ACC112 (cell line): ENCODE results near the gene DAB2IP.

Source experiments
- H2AFZ ChIP-seq: fragments of 200-600 bp; sonication (generic); one replicate; pipeline ENCODE4 v1.6.0; 2017; ENCODE audit warnings: antibody characterized with exemption, low read length; ENCODE audit not compliant: unreplicated experiment
- H3K27ac ChIP-seq: fragments of 200-600 bp; sonication (generic); 2 replicates; pipeline ENCODE4 v1.5.1; 2014; ENCODE audit warnings: low read depth, mild to moderate bottlenecking, antibody characterized with exemption, low read length, moderate library complexity
- H3K27me3 ChIP-seq: fragments of 200-600 bp; sonication (generic); 2 replicates; pipeline ENCODE4 v1.6.1; 2014; ENCODE audit warnings: mild to moderate bottlenecking, antibody characterized with exemption, low read length, moderate library complexity, mixed read lengths; ENCODE audit not compliant: insufficient read depth
- H3K36me3 ChIP-seq: fragments of 200-600 bp; sonication (generic); 2 replicates; pipeline ENCODE4 v1.6.1; 2016; ENCODE audit warnings: mild to moderate bottlenecking, antibody characterized with exemption, low read length, moderate library complexity, mixed read lengths; ENCODE audit not compliant: insufficient read depth
- H3K4me1 ChIP-seq: fragments of 200-600 bp; sonication (generic); one replicate; pipeline ENCODE4 v1.6.1; 2016; ENCODE audit warnings: low read length, mixed read lengths; ENCODE audit not compliant: insufficient read depth, unreplicated experiment, control insufficient read depth
- H3K4me3 ChIP-seq: fragments of 200-600 bp; sonication (generic); 2 replicates; pipeline ENCODE4 v1.5.1; 2014; ENCODE audit warnings: mild to moderate bottlenecking, low read depth, low read length
- H3K79me2 ChIP-seq: fragments of 200-600 bp; sonication (generic); one replicate; pipeline ENCODE4 v1.6.0; 2016; ENCODE audit warnings: low read length; ENCODE audit not compliant: control insufficient read depth, unreplicated experiment, insufficient read depth

DAB2IP gene

DNA sequence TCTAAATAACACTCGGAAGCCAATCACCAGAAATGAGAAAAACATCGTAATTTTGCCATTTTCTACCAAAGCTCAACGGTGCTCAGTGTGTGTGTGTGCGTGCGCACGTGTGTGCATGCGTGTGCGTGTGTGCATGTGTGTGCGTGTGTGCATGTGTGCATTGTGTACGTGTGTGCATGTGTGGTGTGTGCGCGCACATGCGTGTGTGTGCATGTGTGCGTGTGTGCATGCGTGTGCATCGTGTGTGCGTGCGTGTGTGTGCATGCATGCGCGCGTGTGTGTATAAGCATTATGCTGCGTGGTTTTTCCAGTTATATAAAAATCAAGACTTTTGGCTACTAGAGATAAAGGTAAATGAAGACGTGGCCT is 165.0 kb downstream of the DAB2IP start:
- Histone ChIP-seq H3K4me3 (no peak overlapping the region), H2AFZ (no peak overlapping the region), H3K4me1 (peaks cover 7% of the 10 kb centered on the region), H3K79me2 (no peaks in the 10 kb centered on the region), H3K27ac (no peak overlapping the region), H3K27me3 (no peaks in the 10 kb centered on the region), H3K36me3 (no peaks in the 10 kb centered on the region)

DNA sequence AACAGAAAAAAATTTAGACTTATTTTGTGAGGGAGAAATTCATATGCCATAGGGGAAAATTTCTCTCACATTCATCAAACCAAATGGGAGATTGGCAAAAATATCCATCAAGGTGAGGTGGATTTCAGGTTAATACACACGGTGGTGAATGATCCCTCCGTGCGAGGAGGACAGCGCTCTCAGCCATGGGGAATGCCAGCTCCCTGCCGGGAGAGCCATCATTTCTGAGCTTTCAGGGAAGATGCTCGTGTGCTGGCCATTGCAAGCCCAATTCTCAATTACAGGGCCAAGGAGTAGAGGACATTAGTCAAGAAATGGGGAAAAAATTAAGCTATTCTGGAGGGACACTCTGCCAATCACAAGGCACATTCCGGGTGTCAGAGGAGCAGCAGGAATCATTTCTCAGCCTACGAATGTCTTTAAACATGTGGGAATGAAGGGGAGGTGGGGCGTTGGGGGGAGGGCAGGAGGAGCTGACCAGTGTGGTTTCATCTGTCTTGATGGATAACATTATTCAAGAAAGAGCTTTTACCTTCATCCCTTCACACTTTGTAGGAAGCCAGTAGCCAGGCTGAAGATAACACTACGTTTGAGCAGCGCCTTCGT is 165.5 kb downstream of the DAB2IP start:
- Histone ChIP-seq H3K4me3 (no peak overlapping the region), H3K36me3 (no peaks in the 10 kb centered on the region), H3K27me3 (no peaks in the 10 kb centered on the region), H3K79me2 (no peaks in the 10 kb centered on the region), H2AFZ (no peak overlapping the region), H3K4me1 (peaks cover 7% of the 10 kb centered on the region), H3K27ac (no peak overlapping the region)

DNA sequence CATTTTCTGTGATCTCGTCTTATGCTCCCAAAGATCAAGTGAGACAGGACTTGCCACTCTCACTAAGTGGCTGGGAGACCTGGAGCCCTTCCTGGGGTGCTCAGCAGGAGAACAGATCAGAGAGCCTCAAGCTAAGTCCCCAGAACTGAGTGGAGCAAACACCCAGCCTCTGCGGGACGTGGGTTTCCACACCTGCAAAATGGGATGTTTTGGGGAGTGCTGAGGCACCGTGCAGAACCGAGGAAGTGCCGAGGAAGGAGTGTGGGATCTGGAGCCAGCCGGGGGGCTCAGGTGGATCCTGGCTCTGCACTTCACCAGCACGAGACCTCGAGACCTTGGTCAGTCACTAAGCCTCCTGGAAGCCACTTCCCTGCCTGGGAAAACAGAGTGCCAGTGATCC is 166.0 kb downstream of the DAB2IP start:
- Histone ChIP-seq H3K4me3 (no peak overlapping the region), H2AFZ (no peak overlapping the region), H3K36me3 (no peaks in the 10 kb centered on the region), H3K27ac (no peak overlapping the region), H3K4me1 (peaks cover 7% of the 10 kb centered on the region), H3K79me2 (no peaks in the 10 kb centered on the region), H3K27me3 (no peaks in the 10 kb centered on the region)

DNA sequence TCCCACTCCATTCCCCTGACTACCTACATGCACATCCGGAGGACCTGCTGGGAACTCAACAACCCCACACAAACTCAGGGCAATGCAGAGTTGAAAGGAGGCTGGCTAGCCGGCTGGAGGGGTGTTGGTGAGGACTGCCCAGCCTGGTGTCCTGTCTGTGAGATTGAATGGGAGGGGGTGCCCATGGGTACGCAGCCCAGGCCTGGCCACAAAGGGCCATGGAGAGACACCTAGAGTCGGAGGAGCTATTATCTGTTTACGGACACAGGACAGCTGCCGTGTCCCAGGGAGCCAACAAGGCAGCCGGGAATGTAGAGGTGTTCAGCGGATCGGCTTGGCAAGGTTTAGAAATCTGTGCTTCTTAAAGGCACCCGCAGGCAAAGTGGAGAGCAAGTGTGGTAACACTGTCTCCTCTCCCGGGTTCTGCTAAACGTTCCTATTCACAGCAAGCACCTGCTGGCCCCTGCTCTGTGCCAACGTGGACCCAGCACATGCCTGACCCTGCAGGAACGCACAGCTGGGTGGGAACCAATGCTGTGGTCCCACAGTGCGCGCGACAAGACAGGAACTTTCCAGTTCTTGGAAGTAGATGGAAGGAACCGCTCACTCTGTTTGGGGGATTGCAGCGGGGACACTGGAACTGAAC is 166.7 kb downstream of the DAB2IP start:
- Histone ChIP-seq H3K4me1 (peaks cover 7% of the 10 kb centered on the region), H3K27ac (no peak overlapping the region), H2AFZ (no peak overlapping the region), H3K4me3 (no peak overlapping the region), H3K36me3 (no peaks in the 10 kb centered on the region), H3K27me3 (no peaks in the 10 kb centered on the region), H3K79me2 (no peaks in the 10 kb centered on the region)

DNA sequence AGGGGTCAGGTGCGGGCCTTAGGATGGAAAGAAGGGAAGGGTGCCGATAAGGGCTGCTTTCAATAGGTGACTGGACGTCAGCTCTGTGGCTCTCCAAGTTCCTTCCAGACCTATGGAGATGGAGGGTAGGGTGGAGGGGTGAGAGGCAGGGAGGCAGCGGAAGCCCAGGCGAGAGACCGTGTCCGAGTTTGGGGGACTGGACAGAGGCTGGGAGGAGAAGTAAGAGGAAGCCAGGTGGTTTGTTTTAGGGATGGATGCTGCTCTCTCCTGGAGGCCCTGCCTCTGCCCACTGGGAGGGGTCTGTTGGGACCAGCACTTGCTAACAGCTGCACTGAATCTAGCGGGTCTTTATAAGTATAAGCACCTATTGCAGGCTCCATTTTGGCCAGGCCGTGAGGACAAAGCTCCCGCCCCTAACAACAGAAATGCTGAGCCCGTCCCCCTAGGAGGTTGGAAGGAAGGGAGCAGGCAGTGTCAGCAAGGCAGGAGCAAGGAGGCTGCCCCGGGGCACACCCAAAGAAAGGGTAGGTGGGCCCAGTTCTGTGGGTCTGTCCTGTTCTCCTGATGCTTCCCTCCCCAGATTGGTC is 167.5 kb downstream of the DAB2IP start:
- H3K4me3 ChIP-seq: no peak overlapping the region; the same call in 1 of the 2 replicates
- no peaks in the 10 kb centered on the region for H3K79me2 ChIP-seq
- no peaks in the 10 kb centered on the region for H3K27me3 ChIP-seq
- peaks cover 7% of the 10 kb centered on the region for H3K4me1 ChIP-seq
- no peak overlapping the region for H2AFZ ChIP-seq
- no peak overlapping the region for H3K27ac ChIP-seq
- H3K36me3 ChIP-seq: no peaks in the 10 kb centered on the region

DNA sequence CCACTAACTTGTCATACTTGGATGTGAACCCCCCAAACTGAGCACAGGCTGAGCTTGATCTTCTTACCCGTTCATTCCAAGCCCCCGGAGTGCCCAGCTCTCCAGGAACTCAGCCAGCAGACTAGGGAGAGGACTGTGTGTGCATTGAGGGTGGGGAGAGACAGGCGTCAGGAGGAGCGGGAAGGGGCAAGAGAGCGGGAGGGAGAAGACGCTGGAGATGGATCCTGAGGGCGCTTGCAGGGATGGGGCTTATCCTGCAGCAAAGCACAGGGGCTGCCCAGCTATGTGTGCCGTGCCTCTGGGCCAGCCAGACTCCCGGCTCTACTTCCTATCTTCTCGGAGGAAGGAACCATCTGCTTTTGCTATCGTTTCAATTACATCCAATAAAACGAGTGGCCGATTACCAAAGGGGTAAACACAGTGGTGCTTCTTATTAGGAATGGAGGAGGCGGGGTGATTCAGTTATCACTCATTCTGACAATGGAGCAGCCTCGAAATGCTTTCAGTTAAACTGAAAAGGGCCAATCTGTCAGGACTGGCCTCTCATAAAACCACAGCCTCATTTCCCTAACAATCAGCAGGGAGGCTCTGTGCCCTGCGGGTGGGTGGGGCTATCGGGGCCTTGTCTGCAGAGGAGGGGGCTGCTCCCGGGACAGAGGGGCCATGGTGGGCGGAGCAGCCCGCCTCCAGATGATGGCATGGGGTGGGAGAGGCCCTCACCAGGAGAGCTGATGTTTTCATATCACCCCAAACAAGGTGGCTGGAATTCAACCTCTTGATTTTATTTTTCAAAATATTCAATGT is 168.2 kb downstream of the DAB2IP start:
- Histone ChIP-seq H3K27me3 (no peaks in the 10 kb centered on the region), H3K4me1 (peaks cover 7% of the 10 kb centered on the region), H2AFZ (peak overlapping the region; percentile 62), H3K4me3 (peak overlapping the region; percentile 62), H3K36me3 (no peaks in the 10 kb centered on the region), H3K27ac (no peak overlapping the region), H3K79me2 (no peaks in the 10 kb centered on the region)

DNA sequence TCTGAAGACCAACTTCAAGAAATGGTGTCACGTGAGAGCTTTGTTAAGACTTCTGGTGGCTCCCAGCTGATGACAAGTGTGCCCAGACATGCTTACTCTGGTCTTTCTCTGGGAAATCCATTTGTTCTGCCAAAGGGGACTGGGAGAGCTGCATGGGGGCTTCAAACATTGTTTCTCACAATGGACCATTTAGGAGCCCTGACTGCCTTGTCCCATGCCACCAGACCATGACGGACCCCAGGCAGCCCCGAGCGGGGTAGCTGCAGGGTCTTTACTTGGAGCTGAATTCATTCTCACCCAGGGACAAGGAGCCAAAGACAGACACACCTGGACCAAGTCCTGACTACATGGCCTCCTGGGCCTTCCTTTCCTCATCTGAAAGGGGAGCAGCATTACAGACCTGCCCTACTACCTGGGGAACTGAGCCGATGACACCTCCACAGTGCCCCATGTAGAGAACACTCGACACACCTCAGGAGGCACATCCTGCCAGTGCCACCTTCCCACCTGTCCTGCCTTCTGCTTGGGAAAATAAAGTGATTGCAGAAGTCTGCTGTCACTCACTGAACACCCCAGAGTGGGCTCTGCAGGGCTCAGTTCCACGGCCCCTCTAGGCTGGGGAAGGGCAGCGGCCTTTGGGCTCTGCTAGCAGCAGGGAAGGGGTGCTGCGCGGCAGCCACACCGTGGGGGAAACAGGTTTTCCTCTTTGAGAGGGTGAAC is 169.0 kb downstream of the DAB2IP start:
- Histone ChIP-seq H3K79me2 (no peaks in the 10 kb centered on the region), H3K4me3 (no peak overlapping the region), H2AFZ (no peak overlapping the region), H3K27ac (no peak overlapping the region), H3K4me1 (peaks cover 7% of the 10 kb centered on the region), H3K27me3 (no peaks in the 10 kb centered on the region), H3K36me3 (no peaks in the 10 kb centered on the region)

DNA sequence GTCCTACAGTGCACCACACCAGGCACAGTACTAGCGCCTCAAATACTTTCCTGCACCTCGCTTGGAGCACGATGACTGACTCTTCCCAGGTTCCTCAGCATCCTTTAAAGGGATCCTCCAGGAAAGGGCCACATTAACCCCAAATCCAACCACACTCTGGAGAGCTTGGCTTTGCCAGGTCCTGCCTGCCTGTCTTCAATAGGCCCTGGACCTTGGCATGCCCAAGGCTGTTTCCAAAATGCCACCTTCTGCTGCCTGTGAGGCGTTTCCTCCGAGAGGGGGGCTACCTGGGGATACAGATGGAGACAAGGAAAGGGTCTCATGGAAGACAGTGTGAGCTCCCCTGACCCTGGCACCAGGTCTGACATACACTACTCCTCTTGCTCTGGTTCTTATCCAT is 169.9 kb downstream of the DAB2IP start:
- peaks cover 7% of the 10 kb centered on the region for H3K4me1 ChIP-seq
- no peak overlapping the region for H3K4me3 ChIP-seq
- no peak overlapping the region for H2AFZ ChIP-seq
- no peaks in the 10 kb centered on the region for H3K79me2 ChIP-seq
- H3K27ac ChIP-seq: no peak overlapping the region
- H3K36me3 ChIP-seq: no peaks in the 10 kb centered on the region
- H3K27me3 ChIP-seq: no peaks in the 10 kb centered on the region

DNA sequence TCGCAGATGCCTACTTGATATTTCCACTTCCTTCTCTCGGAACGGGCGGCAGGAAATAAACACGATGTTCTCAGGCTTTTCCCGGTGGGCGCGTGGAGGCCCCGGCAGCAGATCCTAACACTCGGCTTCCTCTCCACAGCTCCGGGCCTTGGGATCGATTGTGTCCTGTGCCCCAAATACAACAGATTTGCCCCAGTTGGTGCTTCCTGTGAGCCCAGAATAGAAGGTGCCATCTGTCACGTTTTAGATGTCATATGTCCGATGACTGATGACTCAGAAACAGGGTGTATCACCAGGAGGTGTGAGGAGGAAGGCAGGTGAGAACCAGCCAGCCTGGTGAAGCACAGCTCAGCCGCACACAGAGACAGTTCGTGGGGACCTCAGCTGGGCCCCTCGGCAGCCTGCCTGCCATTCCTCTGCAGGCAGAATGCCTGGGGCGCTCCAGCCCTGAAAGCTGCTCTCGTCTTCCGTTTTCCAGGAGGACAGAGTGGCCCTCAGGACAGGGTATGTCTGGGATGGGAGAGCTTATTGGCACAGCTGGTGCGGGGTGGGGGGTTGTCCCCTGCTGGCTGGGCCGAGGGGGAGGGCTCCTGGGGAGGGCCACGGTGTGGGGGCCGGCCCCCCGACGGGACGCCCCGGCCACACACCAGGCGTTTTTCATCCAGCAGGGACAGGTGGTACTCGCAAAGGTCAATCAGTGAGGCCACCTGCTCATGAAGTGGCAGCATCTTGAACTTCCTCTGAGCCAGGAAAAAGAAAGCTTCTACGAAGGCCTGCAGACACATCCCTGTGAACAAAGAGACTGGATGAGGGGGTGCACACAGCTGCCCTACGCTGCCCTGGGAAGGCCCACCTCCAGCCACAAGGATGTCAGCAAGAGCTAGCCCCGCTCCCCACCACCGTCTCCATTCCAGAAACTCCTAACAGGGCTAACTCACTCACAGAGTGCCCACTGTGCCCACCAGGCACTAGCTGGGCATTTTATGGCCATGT is 171.0 kb downstream of the DAB2IP start:
- H3K36me3 ChIP-seq: no peaks in the 10 kb centered on the region
- no peak overlapping the region for H2AFZ ChIP-seq
- H3K4me1 ChIP-seq: peaks cover 7% of the 10 kb centered on the region
- H3K27ac ChIP-seq: no peak overlapping the region
- H3K79me2 ChIP-seq: no peaks in the 10 kb centered on the region
- no peaks in the 10 kb centered on the region for H3K27me3 ChIP-seq
- no peak overlapping the region for H3K4me3 ChIP-seq
